Activated T-helper 1 cell treated with anti-CD3 and anti-CD28 coated beads, Interleukin-12 subunit alpha, Interleukin-12 subunit beta, Interleukin-2, Interleukin-4 antibody, amounts not matched to agents 30 ng/mL and 10 ng/mL and 1 ng/mL, durations not matched to agents 14 hours and 24 hours and 36 hours (primary cell): Measurements from ENCODE around the gene MAGED1. TPM values are rescaled to one million over a fixed set of nuclear protein-coding genes. Genes with fewer than 3 reads are reported as not detected.

Experiments used
- DNase-seq: peaks from one replicate; pipeline ENCODE4 v3.0.0; 2021; ENCODE audit warnings: low spot score
- H3K27ac Mint-ChIP-seq: one replicate; pipeline ENCODE4 v1.8.0; 2021; ENCODE audit warnings: mild to moderate bottlenecking, mixed read lengths
- H3K27me3 Mint-ChIP-seq: one replicate; pipeline ENCODE4 v1.8.0; 2022; ENCODE audit warnings: mild to moderate bottlenecking, moderate library complexity, mixed read lengths; ENCODE audit not compliant: insufficient read depth
- H3K36me3 Mint-ChIP-seq: one replicate; pipeline ENCODE4 v1.8.0; 2021; ENCODE audit warnings: low read depth, mixed read lengths
- H3K4me1 Mint-ChIP-seq: one replicate; pipeline ENCODE4 v1.8.0; 2021; ENCODE audit warnings: low read depth, mixed read lengths
- H3K4me3 Mint-ChIP-seq: one replicate; pipeline ENCODE4 v1.8.0; 2021; ENCODE audit warnings: mild to moderate bottlenecking, moderate library complexity, mixed read lengths
- H3K9me3 Mint-ChIP-seq: one replicate; pipeline ENCODE4 v1.8.0; 2021; ENCODE audit warnings: mixed read lengths
- intact Hi-C: fragments of 100-400 bp; cut with micrococcal nuclease; formaldehyde crosslinking; loops from one replicate; pipeline ENCODE4 v1.15.1; 2024
- total RNA-seq: library from RNA; stranded (reverse); gene quantifications from 2 replicates; pipeline ENCODE4 v1.2.3, GENCODE V29; 2022

MAGED1 gene
- 32.7 and 34.8 TPM in 2 replicates for total RNA-seq

DNA sequence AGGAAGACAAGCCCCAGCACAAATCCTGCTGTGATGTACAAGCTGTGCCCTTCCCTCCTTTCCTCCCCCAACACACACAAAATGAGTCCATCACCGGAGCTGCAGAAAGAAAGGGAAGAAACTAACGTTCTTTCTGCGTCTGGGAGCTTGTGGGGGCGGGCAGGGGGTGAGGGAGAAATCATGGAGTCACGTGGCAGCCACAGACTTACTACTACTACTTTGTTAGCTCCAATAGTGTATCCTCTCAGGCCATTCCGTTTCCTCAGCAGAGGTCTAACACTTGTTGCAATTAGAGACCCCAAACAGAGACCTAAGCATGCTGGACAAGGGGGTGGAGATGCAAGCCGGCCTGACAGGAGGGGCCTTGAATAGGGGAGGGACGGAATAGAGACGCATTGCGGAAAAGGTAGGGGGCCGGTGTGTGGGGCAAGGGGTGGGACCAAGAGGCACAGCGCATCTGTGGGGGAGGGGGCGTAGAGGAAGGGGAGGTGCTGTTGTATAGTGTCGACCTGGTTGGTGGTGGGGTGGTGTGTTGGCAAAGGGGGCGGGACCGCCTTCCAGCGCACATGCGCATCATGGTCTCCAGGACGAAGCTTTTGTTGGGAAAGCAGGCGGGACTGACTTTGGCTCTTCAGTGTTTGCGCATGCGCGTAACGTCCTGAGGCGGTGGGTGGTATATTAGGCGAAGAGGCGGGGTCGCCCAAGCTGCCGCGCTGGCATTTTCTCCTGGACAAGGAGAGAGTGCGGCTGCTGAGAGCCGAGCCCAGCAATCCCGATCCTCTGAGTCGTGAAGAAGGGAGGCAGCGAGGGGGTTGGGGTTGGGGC, at the start of gene MAGED1:
MAGED1 (plus strand) TSS at position 703 of the 825 bp plus-strand sequence. CDS start 682 bp downstream, outside the sequence.
- peaks cover 9% of the 10 kb centered on the region for H3K36me3 Mint-ChIP-seq
- H3K9me3 Mint-ChIP-seq: no peaks in the 10 kb centered on the region
- intact Hi-C loops: loop anchor here (1.0 to 5.0 kb wide), 3 partner anchors 90 to 1199 kb away; partner anchors contain the start of genes GSPT2 and KANTR
- peak within 1 kb of the TSS; percentile 89 for H3K4me3 Mint-ChIP-seq
- DNase-seq: peak; percentile 69
- peaks cover 22% of the 10 kb centered on the region for H3K4me1 Mint-ChIP-seq
- peak within 1 kb of the TSS; percentile 83 for H3K27ac Mint-ChIP-seq
- H3K27me3 Mint-ChIP-seq: no peaks in the 10 kb centered on the region

- Mint-ChIP-seq H3K4me3 (no peak overlapping the region), H3K27ac (no peak overlapping the region), H3K4me1 (no peaks in the 10 kb centered on the region), H3K9me3 (no peaks in the 10 kb centered on the region), H3K27me3 (no peaks in the 10 kb centered on the region), H3K36me3 (peaks cover 9% of the 10 kb centered on the region)
- intact Hi-C loops: no loop called here
- no peak for DNase-seq
Measured at GRCh38 chrX:51847463-51847862, 46.0 kb upstream of the MAGED1 start.

DNA sequence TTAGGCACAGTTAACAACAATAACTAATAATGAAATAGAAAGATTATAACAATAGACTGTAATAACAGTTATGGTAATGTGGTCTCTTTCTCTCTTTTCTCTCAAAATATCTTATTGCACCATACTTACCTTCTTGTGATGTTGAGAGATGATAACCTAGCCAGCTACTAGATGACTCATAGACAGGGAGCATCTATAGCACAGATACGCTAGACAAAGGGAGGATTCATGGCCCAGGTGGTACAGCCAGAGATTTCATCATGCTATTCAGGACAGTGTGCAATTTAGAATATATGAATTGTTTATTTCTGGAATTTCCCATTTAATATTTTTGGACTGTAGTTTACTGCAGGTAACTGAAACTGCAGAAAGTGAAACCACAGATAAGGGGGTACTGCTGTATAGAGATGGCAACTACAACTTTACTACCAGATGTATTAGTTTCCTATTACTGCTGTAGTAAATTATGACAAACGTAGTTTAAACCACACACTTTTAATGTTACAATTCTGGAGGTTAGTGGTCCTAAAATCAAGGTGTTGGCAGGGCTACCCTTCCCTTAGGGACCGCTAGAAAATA, 41.8 kb upstream of the MAGED1 start:
- intact Hi-C loops: no loop called here
- peaks cover 19% of the 10 kb centered on the region for H3K9me3 Mint-ChIP-seq
- H3K27ac Mint-ChIP-seq: no peak overlapping the region
- H3K4me3 Mint-ChIP-seq: no peak overlapping the region
- no peak for DNase-seq
- no peaks in the 10 kb centered on the region for H3K27me3 Mint-ChIP-seq
- H3K36me3 Mint-ChIP-seq: peaks cover 24% of the 10 kb centered on the region
- H3K4me1 Mint-ChIP-seq: no peaks in the 10 kb centered on the region

- Mint-ChIP-seq H3K4me3 (no peak overlapping the region), H3K9me3 (peaks cover 24% of the 10 kb centered on the region), H3K27me3 (no peaks in the 10 kb centered on the region), H3K27ac (no peak overlapping the region), H3K36me3 (peaks cover 23% of the 10 kb centered on the region), H3K4me1 (no peaks in the 10 kb centered on the region)
- intact Hi-C loops: no loop called here
- no peak for DNase-seq
Measured at GRCh38 chrX:51852096-51852495, 41.3 kb upstream of the MAGED1 start.

- H3K36me3 Mint-ChIP-seq: peaks cover 25% of the 10 kb centered on the region
- DNase-seq: no peak
- H3K27ac Mint-ChIP-seq: no peak overlapping the region
- H3K9me3 Mint-ChIP-seq: peaks cover 29% of the 10 kb centered on the region
- no peak overlapping the region for H3K4me3 Mint-ChIP-seq
- intact Hi-C loops: no loop called here
- no peaks in the 10 kb centered on the region for H3K4me1 Mint-ChIP-seq
- no peaks in the 10 kb centered on the region for H3K27me3 Mint-ChIP-seq
Measured at GRCh38 chrX:51852621-51853020, 40.8 kb upstream of the MAGED1 start.

DNA sequence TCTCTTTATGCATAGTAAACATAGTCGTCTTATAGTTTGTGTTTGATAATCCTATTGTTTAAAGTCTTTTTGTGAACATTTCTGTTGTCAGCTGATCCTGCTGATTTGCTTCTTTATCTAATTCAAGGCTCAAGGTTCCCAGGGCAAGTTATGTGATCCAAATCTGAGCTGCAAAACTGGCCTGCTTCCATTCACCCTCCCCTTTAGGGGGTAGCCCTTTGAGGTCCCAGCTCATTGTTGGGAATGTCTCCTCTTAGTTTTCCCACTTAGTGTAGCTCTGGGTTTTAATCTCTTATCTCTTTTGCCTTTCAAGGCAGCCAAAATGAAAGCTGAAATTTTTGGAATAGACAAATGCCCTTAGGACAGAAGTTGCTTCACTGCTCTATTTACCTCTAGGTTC, 40.2 kb upstream of the MAGED1 start:
- Mint-ChIP-seq H3K4me3 (no peak overlapping the region), H3K27me3 (no peaks in the 10 kb centered on the region), H3K27ac (no peak overlapping the region), H3K9me3 (peaks cover 31% of the 10 kb centered on the region), H3K36me3 (peaks cover 25% of the 10 kb centered on the region), H3K4me1 (no peaks in the 10 kb centered on the region)
- no peak for DNase-seq
- intact Hi-C loops: no loop called here

DNA sequence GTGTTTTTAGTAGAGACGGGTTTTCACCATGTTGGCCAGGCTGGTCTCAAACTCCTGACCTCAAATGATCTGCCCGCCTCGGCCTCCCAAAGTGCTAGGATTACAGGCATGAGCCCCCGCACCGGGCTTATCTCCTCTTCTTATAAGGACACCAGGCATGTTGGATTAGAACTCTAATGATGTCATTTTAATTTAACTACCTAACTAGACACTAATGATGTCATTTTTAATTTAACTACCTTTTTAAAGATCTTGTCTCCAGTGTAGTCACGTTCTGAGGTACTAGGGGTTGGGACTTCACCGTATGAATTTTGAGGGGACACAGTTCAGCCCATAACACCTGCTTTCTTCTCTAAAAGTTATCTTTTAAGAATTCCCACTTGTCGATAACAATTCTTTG, 37.7 kb upstream of the MAGED1 start:
- H3K27ac Mint-ChIP-seq: no peak overlapping the region
- H3K4me1 Mint-ChIP-seq: no peaks in the 10 kb centered on the region
- H3K27me3 Mint-ChIP-seq: no peaks in the 10 kb centered on the region
- intact Hi-C loops: no loop called here
- no peak for DNase-seq
- peaks cover 25% of the 10 kb centered on the region for H3K36me3 Mint-ChIP-seq
- no peak overlapping the region for H3K4me3 Mint-ChIP-seq
- peaks cover 31% of the 10 kb centered on the region for H3K9me3 Mint-ChIP-seq

DNA sequence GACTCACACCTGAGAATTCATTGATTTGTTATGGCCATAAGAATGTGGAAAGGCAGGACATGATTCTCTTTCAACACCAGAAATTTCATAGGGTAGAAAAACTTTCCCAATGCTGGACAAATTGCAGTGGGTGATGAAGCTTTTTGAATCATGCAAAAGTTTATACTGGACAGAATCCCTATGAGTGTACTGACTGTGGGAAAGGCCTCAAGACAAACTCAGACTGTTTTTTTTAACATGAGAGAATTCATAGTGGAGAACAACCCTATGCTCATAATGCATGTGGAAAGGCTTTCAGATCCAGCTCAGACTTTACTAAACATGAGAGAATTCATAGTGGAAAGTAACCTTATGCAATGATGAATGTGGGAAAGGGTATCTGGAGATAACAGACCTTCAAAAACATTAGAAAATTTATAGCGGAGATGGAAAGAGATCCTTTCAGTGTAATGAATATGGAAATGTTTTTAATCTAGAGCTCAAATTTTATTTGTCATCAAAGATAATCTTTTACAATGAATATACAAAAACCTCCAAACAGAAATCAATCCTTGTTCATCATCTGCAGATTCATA, 36.2 kb upstream of the MAGED1 start:
- no peaks in the 10 kb centered on the region for H3K27me3 Mint-ChIP-seq
- no peak for DNase-seq
- no peaks in the 10 kb centered on the region for H3K4me1 Mint-ChIP-seq
- H3K36me3 Mint-ChIP-seq: peaks cover 23% of the 10 kb centered on the region
- H3K4me3 Mint-ChIP-seq: no peak overlapping the region
- intact Hi-C loops: no loop called here
- peaks cover 31% of the 10 kb centered on the region for H3K9me3 Mint-ChIP-seq
- no peak overlapping the region for H3K27ac Mint-ChIP-seq

DNA sequence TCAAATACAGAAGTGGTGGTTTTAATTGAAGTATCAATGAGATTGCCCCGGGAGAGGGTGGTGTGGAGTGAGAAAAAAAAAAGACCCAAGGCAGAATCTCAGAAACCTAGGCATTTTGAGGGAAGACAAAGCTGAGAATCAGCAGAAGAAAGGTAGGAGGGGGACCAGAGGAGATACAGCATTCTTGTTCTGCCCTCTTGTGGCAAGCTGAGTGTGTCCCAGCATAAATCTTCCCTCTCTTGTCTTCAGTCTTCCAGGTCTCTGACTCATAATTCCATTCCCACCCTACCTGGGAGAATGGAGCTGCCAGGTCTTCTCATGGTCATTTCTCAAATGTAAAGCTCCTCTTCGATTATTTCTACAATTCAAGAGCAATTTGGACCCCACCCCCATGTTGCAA, 32.7 kb upstream of the MAGED1 start:
- H3K4me3 Mint-ChIP-seq: no peak overlapping the region
- peaks cover 6% of the 10 kb centered on the region for H3K4me1 Mint-ChIP-seq
- peaks cover 25% of the 10 kb centered on the region for H3K9me3 Mint-ChIP-seq
- no peak for DNase-seq
- H3K27me3 Mint-ChIP-seq: no peaks in the 10 kb centered on the region
- no peak overlapping the region for H3K27ac Mint-ChIP-seq
- intact Hi-C loops: loop anchor here (2.0 kb wide), 1 partner anchor 220 kb away; no protein-coding TSS in a partner anchor
- peaks cover 9% of the 10 kb centered on the region for H3K36me3 Mint-ChIP-seq

DNA sequence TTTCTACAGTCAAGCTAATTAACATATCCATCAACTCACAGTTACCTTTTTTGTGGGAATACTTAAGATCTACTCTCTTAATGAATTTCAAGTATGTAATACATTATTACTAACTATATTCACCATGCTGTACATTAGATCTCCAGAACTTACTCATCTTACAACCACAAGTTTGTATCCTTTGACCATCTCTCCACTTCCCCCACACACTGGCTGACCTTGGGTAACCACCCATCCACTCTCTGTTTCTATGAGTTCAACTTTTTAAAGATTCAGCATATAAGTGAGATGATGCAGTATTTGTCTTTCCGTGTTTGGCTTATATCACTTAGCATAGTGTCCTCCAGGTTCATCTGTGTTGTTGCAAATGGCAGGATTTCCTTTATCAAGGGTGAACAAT, 30.5 kb upstream of the MAGED1 start:
- Mint-ChIP-seq H3K9me3 (peaks cover 4% of the 10 kb centered on the region), H3K4me3 (no peak overlapping the region)

GRCh38 chrX:51866210-51866609, 27.2 kb upstream of the MAGED1 start:
- DNase-seq: no peak
- Mint-ChIP-seq H3K36me3 (peaks cover 8% of the 10 kb centered on the region), H3K27ac (no peak overlapping the region), H3K4me1 (peaks cover 6% of the 10 kb centered on the region), H3K9me3 (peaks cover 4% of the 10 kb centered on the region), H3K4me3 (no peak overlapping the region), H3K27me3 (no peaks in the 10 kb centered on the region)
- intact Hi-C loops: no loop called here

More for the DNA sequence above, 30.5 kb upstream of the MAGED1 start:
- DNase-seq: no peak
- peaks cover 8% of the 10 kb centered on the region for H3K36me3 Mint-ChIP-seq
- H3K4me1 Mint-ChIP-seq: peaks cover 6% of the 10 kb centered on the region
- intact Hi-C loops: no loop called here
- no peak overlapping the region for H3K27ac Mint-ChIP-seq
- no peaks in the 10 kb centered on the region for H3K27me3 Mint-ChIP-seq

- peaks cover 4% of the 10 kb centered on the region for H3K9me3 Mint-ChIP-seq
- H3K27me3 Mint-ChIP-seq: no peaks in the 10 kb centered on the region
- H3K27ac Mint-ChIP-seq: no peak overlapping the region
- intact Hi-C loops: no loop called here
- H3K4me3 Mint-ChIP-seq: no peak overlapping the region
- H3K4me1 Mint-ChIP-seq: peaks cover 6% of the 10 kb centered on the region
- H3K36me3 Mint-ChIP-seq: peaks cover 8% of the 10 kb centered on the region
- DNase-seq: no peak
Measured at GRCh38 chrX:51867626-51868025, 25.8 kb upstream of the MAGED1 start.

DNA sequence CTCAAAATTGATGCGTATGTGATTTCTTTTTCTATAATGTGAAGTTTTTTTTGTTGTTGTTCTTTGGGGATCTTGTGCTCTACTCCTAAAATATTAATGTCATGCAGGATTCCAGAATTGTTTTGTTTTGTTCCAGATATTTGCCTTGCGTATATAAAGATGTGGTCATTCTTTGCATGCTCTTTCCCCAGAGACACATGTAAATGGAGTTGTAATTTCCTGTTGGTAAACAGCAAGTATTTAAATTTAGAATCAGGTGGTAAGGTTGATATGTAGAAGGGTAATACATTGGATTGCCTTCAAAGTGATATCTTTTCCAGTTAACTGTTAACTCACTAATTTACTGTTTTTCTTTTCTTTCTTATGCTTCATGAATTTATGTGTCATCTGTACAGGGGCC, 23.1 kb upstream of the MAGED1 start:
- H3K27ac Mint-ChIP-seq: no peak overlapping the region
- no peaks in the 10 kb centered on the region for H3K27me3 Mint-ChIP-seq
- peaks cover 5% of the 10 kb centered on the region for H3K4me1 Mint-ChIP-seq
- H3K9me3 Mint-ChIP-seq: no peaks in the 10 kb centered on the region
- DNase-seq: no peak
- no peak overlapping the region for H3K4me3 Mint-ChIP-seq
- intact Hi-C loops: no loop called here
- peaks cover 9% of the 10 kb centered on the region for H3K36me3 Mint-ChIP-seq
